ACHN (cell line): ENCODE data around the gene CNMD.

Experiments used
- DNase-seq: peaks from one replicate; pipeline ENCODE4 v3.0.0-alpha.2; 2015
- in situ Hi-C: cut with HindIII; loops from 2 replicates; pipeline ENCODE4 v1.10.0; 2017; ENCODE audit warnings: low sequenced_read_pairs, low pct_ligation_motif_present, low pct_unique_long_range_greater_than_20kb

The CNMD gene

GRCh38 chr13:52739468-52740071, at the start of gene CNMD:
Gene CNMD, minus strand, starts transcription at chr13:52739820. Its CDS starts 119 bp downstream, at chr13:52739701.
- no peak for DNase-seq

GRCh38 chr13:52788011-52788410, 48.4 kb upstream of the CNMD start:
- in situ Hi-C loops, result no loop called here
- no peak for DNase-seq

More at GRCh38 chr13:52739468-52740071, at the start of gene CNMD:
- in situ Hi-C loops, result no loop called here

GRCh38 chr13:52787235-52787634, 47.6 kb upstream of the CNMD start:
- in situ Hi-C loops, result no loop called here
- no peak for DNase-seq

GRCh38 chr13:52786766-52787165, 47.1 kb upstream of the CNMD start:
- in situ Hi-C loops, result no loop called here
- DNase-seq, result no peak

- in situ Hi-C loops, result no loop called here
- DNase-seq, result peak; percentile 7
These were observed 46.1 kb upstream of the CNMD start for GRCh38 chr13:52785739-52786138.

- DNase-seq, result no peak
- in situ Hi-C loops, result no loop called here
These were observed 45.1 kb upstream of the CNMD start for GRCh38 chr13:52784591-52785340.

- DNase-seq, result no peak
- in situ Hi-C loops, result no loop called here
These were observed 44.3 kb upstream of the CNMD start for GRCh38 chr13:52783943-52784342.

GRCh38 chr13:52782471-52783448, 43.1 kb upstream of the CNMD start:
- DNase-seq, result no peak
- in situ Hi-C loops, result no loop called here

- in situ Hi-C loops, result no loop called here
These were observed 41.0 kb upstream of the CNMD start for GRCh38 chr13:52780611-52781010.

GRCh38 chr13:52780092-52780491, 40.5 kb upstream of the CNMD start:
- in situ Hi-C loops, result no loop called here
- no peak for DNase-seq

More at GRCh38 chr13:52780611-52781010, 41.0 kb upstream of the CNMD start:
- DNase-seq, result peak; percentile 17

GRCh38 chr13:52779103-52779502, 39.5 kb upstream of the CNMD start:
- in situ Hi-C loops, result no loop called here
- DNase-seq, result no peak

- no peak for DNase-seq
- in situ Hi-C loops, result no loop called here
These were observed 37.1 kb upstream of the CNMD start for GRCh38 chr13:52776726-52777125.

GRCh38 chr13:52775511-52775910, 35.9 kb upstream of the CNMD start:
- no peak for DNase-seq
- in situ Hi-C loops, result no loop called here

- no peak for DNase-seq
- in situ Hi-C loops, result no loop called here
These were observed 28.4 kb upstream of the CNMD start for GRCh38 chr13:52767949-52768516.

- in situ Hi-C loops, result no loop called here
- no peak for DNase-seq
These were observed 26.2 kb upstream of the CNMD start for GRCh38 chr13:52765611-52766390.

GRCh38 chr13:52760077-52760476, 20.5 kb upstream of the CNMD start:
- no peak for DNase-seq
- in situ Hi-C loops, result no loop called here

GRCh38 chr13:52758114-52758513, 18.5 kb upstream of the CNMD start:
- in situ Hi-C loops, result no loop called here
- DNase-seq, result no peak

GRCh38 chr13:52751196-52751595, 11.6 kb upstream of the CNMD start:
- in situ Hi-C loops, result no loop called here
- no peak for DNase-seq
